AG04449 (cell line): ENCODE data around the gene IKZF1.

Experiments
- CTCF ChIA-PET: fragments of 350-600 bp; formaldehyde crosslinking; extraction: SDS; loops from one replicate; lab custom pipeline; 2021; ENCODE audit warnings: antibody characterized with exemption; lab: Yijun Ruan, JAX
- POLR2A ChIA-PET: fragments of 400-600, 350-600 bp; formaldehyde crosslinking; extraction: SDS; loops from one replicate; lab custom pipeline; 2020; ENCODE audit warnings: antibody characterized with exemption, inconsistent platforms; lab: Yijun Ruan, JAX
- DNase-seq: peaks from one replicate; pipeline ENCODE4 v3.0.0-alpha.2; 2010; ENCODE audit warnings: low read depth, low spot score
- H3K4me3 ChIP-seq: 2 replicates; pipeline ENCODE4 v1.5.1; 2011; ENCODE audit warnings: low read depth, mild to moderate bottlenecking, control low read depth, low read length
- TF ChIP-seq, protein P1 (sequence below): IDR thresholded peaks from one replicate; pipeline ENCODE4 v1.5.1; 2011; ENCODE audit warnings: mild to moderate bottlenecking, moderate library complexity, low read length, control low read depth, inconsistent platforms; ENCODE audit not compliant: insufficient read depth; ENCODE audit errors: missing control alignments

Gene IKZF1

DNA sequence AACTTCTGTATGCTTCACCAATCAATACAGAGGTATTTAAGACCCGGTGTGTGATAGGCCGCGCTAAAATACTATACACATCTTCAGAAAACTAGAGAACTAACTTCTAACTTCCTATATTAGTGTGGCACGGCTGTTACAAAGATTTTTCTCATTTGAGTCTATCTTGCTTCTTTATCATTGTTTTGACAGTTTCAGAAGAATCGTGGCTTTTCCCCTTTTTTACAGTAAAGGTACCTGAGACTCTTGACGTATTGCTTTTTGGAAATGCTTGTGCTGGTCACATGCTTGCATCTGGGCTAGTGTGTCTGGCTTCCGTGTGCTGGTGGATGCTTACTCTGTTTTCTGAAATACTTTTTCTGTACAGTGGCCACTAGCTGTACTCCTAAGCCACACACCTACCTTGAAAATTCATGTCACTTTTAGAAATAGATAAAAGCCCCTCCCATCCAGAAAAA lies 12.7 kb downstream of the IKZF1 start:
- TF ChIP-seq, protein P1, sequence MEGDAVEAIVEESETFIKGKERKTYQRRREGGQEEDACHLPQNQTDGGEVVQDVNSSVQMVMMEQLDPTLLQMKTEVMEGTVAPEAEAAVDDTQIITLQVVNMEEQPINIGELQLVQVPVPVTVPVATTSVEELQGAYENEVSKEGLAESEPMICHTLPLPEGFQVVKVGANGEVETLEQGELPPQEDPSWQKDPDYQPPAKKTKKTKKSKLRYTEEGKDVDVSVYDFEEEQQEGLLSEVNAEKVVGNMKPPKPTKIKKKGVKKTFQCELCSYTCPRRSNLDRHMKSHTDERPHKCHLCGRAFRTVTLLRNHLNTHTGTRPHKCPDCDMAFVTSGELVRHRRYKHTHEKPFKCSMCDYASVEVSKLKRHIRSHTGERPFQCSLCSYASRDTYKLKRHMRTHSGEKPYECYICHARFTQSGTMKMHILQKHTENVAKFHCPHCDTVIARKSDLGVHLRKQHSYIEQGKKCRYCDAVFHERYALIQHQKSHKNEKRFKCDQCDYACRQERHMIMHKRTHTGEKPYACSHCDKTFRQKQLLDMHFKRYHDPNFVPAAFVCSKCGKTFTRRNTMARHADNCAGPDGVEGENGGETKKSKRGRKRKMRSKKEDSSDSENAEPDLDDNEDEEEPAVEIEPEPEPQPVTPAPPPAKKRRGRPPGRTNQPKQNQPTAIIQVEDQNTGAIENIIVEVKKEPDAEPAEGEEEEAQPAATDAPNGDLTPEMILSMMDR = no peak
- ChIA-PET CTCF (no interaction called here), POLR2A (no interaction called here)
- H3K4me3 ChIP-seq = no peak overlapping the region
- DNase-seq = no peak

DNA sequence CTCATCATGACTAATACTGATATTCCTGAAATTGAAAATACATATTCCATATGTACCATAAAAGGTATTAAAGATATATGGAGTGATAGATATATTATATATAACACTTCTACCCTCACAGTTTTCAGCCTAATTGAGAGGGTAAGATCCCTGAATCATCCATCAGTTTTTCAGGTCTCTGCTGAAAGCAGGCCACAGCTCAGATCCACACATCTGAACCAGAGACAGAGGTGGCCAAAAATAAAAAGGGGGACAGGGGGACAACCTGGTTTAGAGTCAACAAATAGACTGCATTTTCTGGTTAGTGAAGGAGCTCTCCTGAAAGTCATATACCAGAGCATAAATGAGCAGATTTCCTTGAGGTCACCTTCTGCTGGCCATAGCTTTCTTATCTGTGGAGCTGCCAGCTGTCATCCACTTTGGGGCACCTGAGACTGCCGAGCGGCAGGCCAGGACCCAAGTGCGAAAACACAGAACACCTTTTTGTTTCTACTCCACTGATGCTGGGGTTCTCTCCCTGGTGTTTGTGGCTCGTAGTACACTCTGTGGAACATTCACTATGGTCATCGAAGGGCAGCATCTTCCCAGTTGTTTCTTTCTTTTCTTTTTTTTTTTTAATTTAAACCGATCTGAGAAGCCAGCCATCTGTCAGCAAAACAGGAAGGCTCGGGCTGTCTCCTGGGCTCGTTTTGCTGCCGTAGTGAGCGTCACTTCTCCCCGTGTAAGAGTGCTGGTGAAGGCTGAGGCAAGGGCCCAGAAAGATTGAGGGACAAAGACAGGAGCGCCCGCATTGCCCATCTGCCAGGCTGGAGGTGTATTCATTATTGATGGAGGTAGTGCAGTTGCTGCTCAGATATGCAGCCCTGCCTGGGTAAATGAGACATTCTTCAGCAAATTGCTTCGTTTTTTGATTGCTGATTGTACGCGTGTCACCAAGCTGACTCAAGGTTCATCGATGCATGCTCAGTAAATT lies 13.5 kb downstream of the IKZF1 start:
- no peak for DNase-seq
- TF ChIP-seq, protein P1 = no peak
- H3K4me3 ChIP-seq = no peak overlapping the region
- ChIA-PET POLR2A (no interaction called here), CTCF (no interaction called here)

DNA sequence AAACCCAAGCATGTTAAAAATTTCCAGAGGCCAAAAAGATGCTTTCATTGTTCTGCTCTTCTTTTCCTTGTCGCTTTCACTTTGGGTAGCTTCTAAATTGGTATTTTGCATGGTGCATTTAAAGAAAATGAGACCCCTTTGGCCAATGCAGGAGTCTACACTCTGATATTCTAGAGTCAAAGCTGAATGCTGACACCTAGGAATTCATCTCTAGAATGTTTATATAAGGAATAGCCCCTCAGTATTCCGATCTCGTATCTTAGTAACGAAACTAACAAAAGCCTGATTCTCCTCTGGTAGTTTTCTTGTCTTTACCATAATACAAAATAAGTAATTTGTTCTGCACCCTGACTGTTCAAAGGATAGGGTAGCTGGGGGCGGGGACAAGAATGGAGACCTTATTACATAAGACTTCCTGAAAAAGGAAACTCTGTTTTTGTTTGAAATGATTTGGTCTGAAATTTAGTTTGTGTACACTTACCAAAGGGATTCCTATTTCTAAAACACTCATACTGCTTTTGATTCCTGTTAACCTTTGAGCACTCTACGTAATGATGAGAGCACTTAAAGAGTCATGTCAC lies 17.1 kb downstream of the IKZF1 start:
- TF ChIP-seq, protein P1 = no peak
- H3K4me3 ChIP-seq = no peak overlapping the region
- no peak for DNase-seq
- ChIA-PET POLR2A (no interaction called here), CTCF (no interaction called here)

DNA sequence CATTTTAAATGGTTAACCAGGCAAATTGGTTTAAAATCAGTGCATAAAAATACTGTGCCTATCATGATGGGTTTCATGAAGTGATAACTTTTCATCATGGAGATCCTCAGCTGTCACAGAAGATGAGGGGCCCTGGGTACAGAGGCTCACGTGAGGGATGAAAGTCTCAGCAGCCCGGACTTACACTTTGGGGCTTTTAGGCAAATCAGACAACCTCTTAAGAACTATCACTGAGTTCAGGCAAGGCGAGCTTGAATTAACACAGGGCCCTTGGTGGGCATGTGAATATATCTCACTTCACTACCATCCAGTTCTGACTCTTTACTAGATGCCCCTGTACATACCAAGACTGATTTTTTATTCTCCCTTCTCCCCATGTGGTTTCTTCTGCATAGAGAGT lies 19.6 kb downstream of the IKZF1 start:
- no peak for DNase-seq
- ChIA-PET POLR2A (no interaction called here), CTCF (no interaction called here)
- TF ChIP-seq, protein P1 = no peak
- H3K4me3 ChIP-seq = no peak overlapping the region

DNA sequence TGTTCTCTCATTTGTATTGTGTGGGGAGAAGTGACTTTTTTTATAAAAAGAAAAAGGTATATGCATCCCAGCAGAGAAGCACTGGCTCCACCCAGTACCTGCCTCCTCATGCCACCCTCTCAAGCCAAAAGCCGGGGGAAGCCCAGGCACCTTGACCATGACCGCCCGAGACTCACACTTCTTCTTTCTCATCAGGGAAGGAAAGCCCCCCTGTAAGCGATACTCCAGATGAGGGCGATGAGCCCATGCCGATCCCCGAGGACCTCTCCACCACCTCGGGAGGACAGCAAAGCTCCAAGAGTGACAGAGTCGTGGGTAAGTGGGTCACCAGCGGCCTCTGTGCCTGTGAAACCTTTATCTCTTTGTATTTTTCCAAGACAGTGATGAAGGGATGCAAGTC lies 22.9 kb downstream of the IKZF1 start:
- H3K4me3 ChIP-seq = no peak overlapping the region
- TF ChIP-seq, protein P1 = no peak
- POLR2A ChIA-PET = no interaction called here
- no peak for DNase-seq
- CTCF ChIA-PET = no interaction called here

DNA sequence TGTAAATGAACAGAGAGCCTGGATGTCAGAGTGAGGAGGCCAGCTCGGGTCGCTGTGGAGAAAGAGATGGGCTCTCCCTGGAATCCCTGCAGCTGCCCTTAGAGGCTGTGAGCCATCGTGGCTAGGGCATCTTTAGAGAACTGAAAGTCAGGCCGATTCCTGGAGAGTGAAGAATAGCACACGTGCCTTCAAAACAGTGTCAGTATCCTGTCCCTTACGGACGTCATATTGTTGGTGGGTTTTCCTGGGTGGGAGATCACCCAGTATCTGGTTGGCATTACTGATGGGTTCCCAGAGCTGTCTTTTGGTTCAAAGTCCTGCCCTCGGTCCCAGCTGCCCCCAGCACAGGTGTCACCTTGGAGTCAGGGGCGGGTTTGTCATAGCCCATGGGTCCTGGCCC lies 25.3 kb downstream of the IKZF1 start:
- H3K4me3 ChIP-seq = no peak overlapping the region
- TF ChIP-seq, protein P1 = no peak
- ChIA-PET CTCF (no interaction called here), POLR2A (no interaction called here)
- no peak for DNase-seq
